ENCODE data around the gene AP3B1.

The AP3B1 gene

DNA sequence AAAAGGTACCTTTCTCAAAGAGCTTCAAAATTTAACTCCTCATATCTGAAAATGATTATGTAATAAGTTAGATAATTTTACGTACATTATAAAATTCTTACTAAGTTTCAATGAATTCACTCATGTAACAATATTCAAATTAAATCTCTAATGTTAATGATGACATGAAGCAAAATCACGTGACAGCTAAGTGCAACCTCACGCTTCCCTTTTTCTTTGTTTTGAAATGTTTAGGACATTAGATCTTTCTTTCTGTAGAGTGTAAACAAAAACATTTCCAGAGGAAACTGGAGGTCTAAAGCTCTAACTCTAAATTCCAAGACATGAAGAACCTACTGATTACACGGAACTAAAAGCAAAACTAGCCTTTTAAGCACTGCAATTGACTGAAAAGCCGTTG is 291.0 kb downstream of the AP3B1 start:
- WGBS: 86% methylated on average over 4 of the region's 5 CpGs
- Histone ChIP-seq H3K27me3 (ENCODE audit: insufficient read depth, low read length) (peaks cover 54% of the 10 kb centered on the region), H3K4me3 (ENCODE audit: low read length) (no peak overlapping the region), H3K36me3 (ENCODE audit: insufficient read depth, low read length) (no peaks in the 10 kb centered on the region), H3K9ac (ENCODE audit: low read depth, low read length) (no peak overlapping the region), H3K9me3 (ENCODE audit: insufficient read depth, low read depth, low read length) (no peaks in the 10 kb centered on the region), H3K4me1 (ENCODE audit: insufficient read depth, low read length) (peaks cover 8% of the 10 kb centered on the region; the same call in 1 of the 2 replicates), H3K27ac (ENCODE audit: low read depth, low read length) (no peak overlapping the region)

DNA sequence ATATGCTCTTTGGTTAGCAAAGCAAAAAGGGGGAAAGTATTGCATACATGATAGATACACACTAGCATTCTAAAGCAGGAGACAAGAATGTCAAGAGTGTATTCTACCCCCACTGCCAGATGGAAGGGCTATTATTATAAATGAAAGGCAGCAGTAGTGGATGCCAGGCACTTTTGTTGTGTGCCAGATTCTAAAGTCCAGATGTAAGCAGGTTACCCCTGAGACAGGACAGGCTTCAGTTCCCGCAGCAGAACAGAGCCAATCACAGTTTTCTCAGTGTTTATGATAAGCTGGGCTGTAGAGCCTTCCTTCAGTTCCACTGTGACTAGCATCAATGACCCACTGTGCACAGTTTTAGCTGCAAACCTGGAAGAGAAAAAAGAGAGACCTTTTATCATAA is 291.8 kb downstream of the AP3B1 start:
- H3K4me1 ChIP-seq (ENCODE audit: insufficient read depth, low read length): peaks cover 8% of the 10 kb centered on the region; the same call in 1 of the 2 replicates
- H3K4me3 ChIP-seq (ENCODE audit: low read length): no peak overlapping the region
- H3K9me3 ChIP-seq (ENCODE audit: insufficient read depth, low read depth, low read length): no peaks in the 10 kb centered on the region
- peaks cover 50% of the 10 kb centered on the region for H3K27me3 ChIP-seq (ENCODE audit: insufficient read depth, low read length)
- no peak overlapping the region for H3K9ac ChIP-seq (ENCODE audit: low read depth, low read length)
- H3K27ac ChIP-seq (ENCODE audit: low read depth, low read length): no peak overlapping the region
- no peaks in the 10 kb centered on the region for H3K36me3 ChIP-seq (ENCODE audit: insufficient read depth, low read length)
- 93% methylated on average over 1 of the region's 1 CpG for WGBS

DNA sequence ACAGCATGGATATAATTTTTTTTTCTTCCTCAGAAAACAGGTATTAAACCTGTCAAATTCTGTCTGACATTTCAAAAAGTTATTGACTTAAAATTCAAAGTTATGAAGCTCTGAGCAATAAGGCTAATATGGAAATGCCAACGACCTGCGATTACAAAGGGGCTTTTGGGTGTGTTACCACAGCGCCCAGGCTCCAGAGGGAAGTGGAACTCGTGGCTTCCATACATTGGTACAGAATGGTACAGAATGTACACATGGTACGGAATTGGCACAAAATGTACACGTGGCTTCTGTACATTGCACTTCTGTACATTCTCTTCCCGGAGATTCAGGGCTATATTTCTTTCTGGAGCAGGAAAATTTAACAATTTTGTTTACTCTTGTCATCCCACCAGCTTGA is 293.3 kb downstream of the AP3B1 start:
- peaks cover 8% of the 10 kb centered on the region; the same call in 1 of the 2 replicates for H3K4me1 ChIP-seq (ENCODE audit: insufficient read depth, low read length)
- WGBS: 95% methylated on average over 7 of the region's 7 CpGs
- H3K27me3 ChIP-seq (ENCODE audit: insufficient read depth, low read length): peaks cover 45% of the 10 kb centered on the region
- H3K9me3 ChIP-seq (ENCODE audit: insufficient read depth, low read depth, low read length): no peaks in the 10 kb centered on the region
- H3K36me3 ChIP-seq (ENCODE audit: insufficient read depth, low read length): no peaks in the 10 kb centered on the region
- H3K4me3 ChIP-seq (ENCODE audit: low read length): no peak overlapping the region
- no peak overlapping the region for H3K9ac ChIP-seq (ENCODE audit: low read depth, low read length)
- no peak overlapping the region for H3K27ac ChIP-seq (ENCODE audit: low read depth, low read length)

DNA sequence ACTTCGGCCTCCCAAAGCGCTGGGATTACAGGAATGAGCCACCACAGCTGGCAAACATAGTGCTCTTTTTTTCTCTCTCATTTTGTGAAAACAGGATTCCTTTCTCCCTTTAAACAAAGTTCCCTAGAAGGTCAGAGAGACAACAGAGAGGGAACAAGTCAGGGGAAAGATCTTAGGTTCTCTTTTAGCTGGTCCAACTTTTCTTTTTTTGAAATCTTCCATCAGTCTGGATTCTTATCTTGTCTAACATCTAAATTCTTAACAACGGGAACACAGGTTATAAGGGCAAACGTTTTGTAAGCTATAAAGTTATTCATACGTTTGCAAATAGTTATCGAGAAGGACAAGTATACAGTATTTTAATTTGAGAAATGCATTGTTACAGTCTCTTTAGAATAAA is 294.3 kb downstream of the AP3B1 start:
- no peak overlapping the region for H3K4me3 ChIP-seq (ENCODE audit: low read length)
- no peaks in the 10 kb centered on the region for H3K36me3 ChIP-seq (ENCODE audit: insufficient read depth, low read length)
- H3K27me3 ChIP-seq (ENCODE audit: insufficient read depth, low read length): peaks cover 46% of the 10 kb centered on the region
- H3K27ac ChIP-seq (ENCODE audit: low read depth, low read length): no peak overlapping the region
- no peaks in the 10 kb centered on the region for H3K9me3 ChIP-seq (ENCODE audit: insufficient read depth, low read depth, low read length)
- no peak overlapping the region for H3K9ac ChIP-seq (ENCODE audit: low read depth, low read length)
- peaks cover 8% of the 10 kb centered on the region; the same call in 1 of the 2 replicates for H3K4me1 ChIP-seq (ENCODE audit: insufficient read depth, low read length)
- 79% methylated on average over 6 of the region's 6 CpGs for WGBS

DNA sequence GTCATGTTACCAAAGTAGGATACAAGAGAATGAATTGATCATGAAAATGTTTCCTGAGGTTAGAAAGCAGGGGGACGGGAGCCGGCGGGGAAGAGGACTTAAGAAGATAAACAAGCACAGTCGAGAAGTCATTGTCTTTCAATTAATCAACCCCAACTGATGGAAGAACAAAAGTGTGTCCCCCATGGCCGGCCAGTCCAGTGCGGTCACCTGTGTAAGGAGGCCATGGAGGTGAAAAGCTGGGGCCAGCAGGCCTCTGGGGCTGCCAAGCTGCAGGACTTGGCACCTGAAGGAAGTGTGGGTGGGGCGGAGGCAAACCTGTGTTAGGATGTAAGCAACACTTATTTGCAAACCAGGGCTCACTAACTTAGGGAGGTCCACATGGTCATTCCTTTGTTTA is 295.1 kb downstream of the AP3B1 start:
- Histone ChIP-seq H3K9ac (ENCODE audit: low read depth, low read length) (no peak overlapping the region), H3K27me3 (ENCODE audit: insufficient read depth, low read length) (peaks cover 46% of the 10 kb centered on the region), H3K27ac (ENCODE audit: low read depth, low read length) (no peak overlapping the region), H3K36me3 (ENCODE audit: insufficient read depth, low read length) (no peaks in the 10 kb centered on the region), H3K4me3 (ENCODE audit: low read length) (no peak overlapping the region), H3K4me1 (ENCODE audit: insufficient read depth, low read length) (peaks cover 9% of the 10 kb centered on the region; the same call in 1 of the 2 replicates), H3K9me3 (ENCODE audit: insufficient read depth, low read depth, low read length) (no peaks in the 10 kb centered on the region)
- 85% methylated on average over 7 of the region's 7 CpGs for WGBS

DNA sequence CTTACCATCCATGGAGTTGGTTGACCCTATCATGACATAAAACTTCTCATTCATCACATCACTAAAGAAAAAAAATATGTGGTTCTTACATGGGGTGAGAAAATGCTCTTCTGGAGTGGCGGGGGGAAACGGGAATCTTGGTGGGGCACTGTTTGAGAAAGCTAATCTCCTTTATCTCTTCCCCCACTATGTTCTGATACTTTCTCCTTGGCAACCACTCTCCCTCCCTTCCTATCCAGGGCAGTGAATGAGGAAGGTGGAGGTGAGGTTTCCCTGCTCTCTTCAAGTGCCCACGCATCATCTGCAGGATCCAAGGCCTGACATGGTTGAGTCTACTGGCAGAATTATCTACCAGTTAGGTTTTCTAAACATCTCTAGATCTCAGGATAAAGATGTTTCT is 297.6 kb downstream of the AP3B1 start:
- no peaks in the 10 kb centered on the region for H3K9me3 ChIP-seq (ENCODE audit: insufficient read depth, low read depth, low read length)
- no peak overlapping the region for H3K27ac ChIP-seq (ENCODE audit: low read depth, low read length)
- H3K4me3 ChIP-seq (ENCODE audit: low read length): no peak overlapping the region
- H3K27me3 ChIP-seq (ENCODE audit: insufficient read depth, low read length): peaks cover 56% of the 10 kb centered on the region
- H3K4me1 ChIP-seq (ENCODE audit: insufficient read depth, low read length): peaks cover 16% of the 10 kb centered on the region
- WGBS: 89% methylated on average over 1 of the region's 3 CpGs
- no peak overlapping the region for H3K9ac ChIP-seq (ENCODE audit: low read depth, low read length)
- no peaks in the 10 kb centered on the region for H3K36me3 ChIP-seq (ENCODE audit: insufficient read depth, low read length)

DNA sequence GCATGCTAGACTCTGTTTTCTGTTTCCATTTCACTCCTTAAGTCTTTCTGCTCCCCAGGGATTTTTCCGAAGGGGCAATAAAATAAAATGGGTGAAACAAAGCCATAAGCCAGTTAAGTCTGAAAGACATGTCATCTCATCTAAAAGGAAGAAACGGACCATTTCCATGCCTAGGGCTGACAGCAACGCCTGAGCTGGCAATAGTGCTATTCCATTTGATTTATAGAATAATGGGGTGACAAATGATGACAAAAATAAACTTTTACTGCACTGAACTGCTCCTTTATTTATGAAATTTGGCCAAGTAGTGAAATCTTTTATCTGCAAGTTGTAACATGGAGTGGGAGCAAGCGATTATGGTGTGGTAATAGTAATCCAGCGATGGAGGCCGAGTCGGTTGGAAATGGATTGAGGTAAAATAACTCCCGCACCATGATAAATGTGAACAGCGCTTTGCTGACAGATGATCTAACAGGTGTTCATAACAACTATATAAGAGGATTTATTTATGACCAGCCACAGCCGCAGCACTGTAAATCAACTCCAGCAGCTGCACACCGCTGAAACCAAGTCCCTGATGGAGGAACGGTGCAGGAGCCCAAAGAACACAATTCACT is 298.6 kb downstream of the AP3B1 start:
- Histone ChIP-seq H3K9me3 (ENCODE audit: insufficient read depth, low read depth, low read length) (no peaks in the 10 kb centered on the region), H3K4me3 (ENCODE audit: low read length) (no peak overlapping the region), H3K27ac (ENCODE audit: low read depth, low read length) (no peak overlapping the region), H3K36me3 (ENCODE audit: insufficient read depth, low read length) (no peaks in the 10 kb centered on the region), H3K27me3 (ENCODE audit: insufficient read depth, low read length) (peaks cover 59% of the 10 kb centered on the region), H3K4me1 (ENCODE audit: insufficient read depth, low read length) (peaks cover 22% of the 10 kb centered on the region), H3K9ac (ENCODE audit: low read depth, low read length) (no peak overlapping the region)
- 91% methylated on average over 12 of the region's 12 CpGs for WGBS

DNA sequence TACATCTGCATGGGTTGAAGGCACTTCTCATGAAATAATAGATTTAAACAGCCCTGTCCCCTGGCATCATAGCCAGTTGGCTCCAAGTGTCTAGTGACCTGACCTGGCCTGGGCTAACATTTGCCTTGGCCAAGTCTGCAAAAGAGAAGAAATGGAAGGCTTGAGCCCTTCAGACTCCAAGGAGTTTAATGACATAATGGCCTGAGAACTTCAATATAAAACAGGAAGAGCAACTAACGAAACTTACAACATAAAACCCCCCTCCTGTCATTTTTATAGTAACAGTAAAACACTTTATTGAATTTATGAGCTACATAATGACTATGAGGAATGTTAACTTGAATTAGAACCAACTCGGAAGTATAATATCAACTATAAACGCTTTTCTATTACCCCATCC is 299.6 kb downstream of the AP3B1 start:
- Histone ChIP-seq H3K27ac (ENCODE audit: low read depth, low read length) (no peak overlapping the region), H3K4me3 (ENCODE audit: low read length) (no peak overlapping the region), H3K36me3 (ENCODE audit: insufficient read depth, low read length) (no peaks in the 10 kb centered on the region), H3K4me1 (ENCODE audit: insufficient read depth, low read length) (peaks cover 31% of the 10 kb centered on the region), H3K27me3 (ENCODE audit: insufficient read depth, low read length) (peaks cover 59% of the 10 kb centered on the region), H3K9me3 (ENCODE audit: insufficient read depth, low read depth, low read length) (no peaks in the 10 kb centered on the region), H3K9ac (ENCODE audit: low read depth, low read length) (no peak overlapping the region)
- WGBS: 95% methylated on average over 2 of the region's 3 CpGs

DNA sequence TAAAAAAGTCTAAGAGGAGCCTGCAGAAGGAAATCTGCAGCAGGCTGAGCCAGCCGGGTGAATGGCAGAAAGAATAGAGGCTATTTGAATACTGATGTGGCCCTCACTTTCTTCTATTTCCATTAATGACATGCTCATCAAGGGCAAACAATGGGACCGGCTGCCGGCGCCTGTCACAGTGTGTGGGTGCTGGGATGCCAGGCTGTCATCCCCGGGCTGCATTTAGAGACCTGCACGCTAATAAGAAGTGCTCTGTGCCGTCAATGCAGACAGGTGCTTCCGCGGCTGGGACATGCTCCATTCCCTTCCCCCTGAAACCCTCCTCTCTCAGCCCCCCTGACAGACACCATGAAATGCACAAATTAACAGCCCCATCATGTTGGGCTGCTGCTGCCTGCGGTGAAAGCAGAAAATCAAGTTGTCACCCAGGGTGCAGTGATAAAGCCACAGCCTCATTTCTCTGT is 300.6 kb downstream of the AP3B1 start:
- H3K27ac ChIP-seq (ENCODE audit: low read depth, low read length): no peak overlapping the region
- H3K4me1 ChIP-seq (ENCODE audit: insufficient read depth, low read length): peaks cover 36% of the 10 kb centered on the region
- no peak overlapping the region for H3K4me3 ChIP-seq (ENCODE audit: low read length)
- no peaks in the 10 kb centered on the region for H3K36me3 ChIP-seq (ENCODE audit: insufficient read depth, low read length)
- H3K9me3 ChIP-seq (ENCODE audit: insufficient read depth, low read depth, low read length): no peaks in the 10 kb centered on the region
- H3K27me3 ChIP-seq (ENCODE audit: insufficient read depth, low read length): peaks cover 56% of the 10 kb centered on the region
- no peak overlapping the region for H3K9ac ChIP-seq (ENCODE audit: low read depth, low read length)
- WGBS: 12% methylated on average over 10 of the region's 10 CpGs

DNA sequence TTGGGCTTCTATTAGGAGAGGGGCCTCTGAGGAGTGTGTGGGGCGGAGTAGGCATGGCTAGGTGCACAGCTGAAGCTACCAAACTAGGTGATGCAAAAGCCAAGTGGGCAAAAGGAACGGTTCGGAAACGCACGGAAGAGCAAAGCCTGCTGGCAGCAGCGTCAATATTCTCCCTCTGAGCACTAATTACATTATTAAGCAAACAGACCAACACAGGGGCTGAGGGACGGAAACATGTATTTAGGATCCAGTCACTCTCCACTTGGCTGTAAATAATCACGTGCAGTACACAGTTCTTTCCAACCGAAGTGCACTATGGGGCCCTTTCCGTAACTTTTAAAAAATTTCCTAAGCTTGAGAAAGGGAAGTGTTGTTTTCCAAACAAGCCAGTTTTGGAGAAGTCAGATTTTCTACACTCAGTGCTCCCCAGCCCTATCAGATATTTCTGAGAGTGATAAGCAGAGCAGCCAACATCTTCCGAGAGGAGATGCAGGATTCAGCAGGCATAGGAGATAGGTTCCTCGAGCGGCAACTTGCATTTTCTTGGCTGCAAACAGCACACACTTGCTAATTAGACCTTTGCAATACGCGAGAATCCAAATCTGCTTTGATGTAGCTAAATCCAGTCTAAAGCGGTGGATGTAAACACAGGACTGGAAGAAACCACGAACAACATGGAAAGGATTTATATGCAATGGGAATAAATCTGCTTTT is 301.2 kb downstream of the AP3B1 start:
- Histone ChIP-seq H3K9ac (ENCODE audit: low read depth, low read length) (no peak overlapping the region), H3K27ac (ENCODE audit: low read depth, low read length) (no peak overlapping the region), H3K4me3 (ENCODE audit: low read length) (no peak overlapping the region), H3K4me1 (ENCODE audit: insufficient read depth, low read length) (peaks cover 36% of the 10 kb centered on the region), H3K36me3 (ENCODE audit: insufficient read depth, low read length) (no peaks in the 10 kb centered on the region), H3K27me3 (ENCODE audit: insufficient read depth, low read length) (peaks cover 59% of the 10 kb centered on the region), H3K9me3 (ENCODE audit: insufficient read depth, low read depth, low read length) (no peaks in the 10 kb centered on the region)
- 60% methylated on average over 17 of the region's 17 CpGs for WGBS

DNA sequence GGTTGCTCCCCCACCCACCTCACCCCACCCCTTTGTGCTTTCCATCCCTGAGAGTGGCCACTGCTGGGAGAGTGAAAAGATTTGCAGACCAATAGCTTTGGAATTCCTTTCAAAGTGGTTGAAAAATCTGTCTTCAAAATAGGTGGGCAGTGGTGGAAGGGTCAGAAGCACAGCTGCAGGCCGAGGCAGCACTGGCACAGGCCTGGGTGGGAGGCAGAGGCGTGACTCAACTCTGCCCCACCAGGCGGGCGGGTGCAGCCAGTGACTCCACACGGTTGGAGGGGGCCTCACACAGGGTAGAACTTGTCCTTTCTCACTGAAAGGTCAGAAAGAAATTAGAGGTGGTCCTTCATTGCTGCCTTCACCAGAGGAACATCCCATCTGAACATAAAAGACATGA is 303.4 kb downstream of the AP3B1 start:
- H3K27ac ChIP-seq (ENCODE audit: low read depth, low read length): no peak overlapping the region; the same call in 1 of the 2 replicates
- H3K9me3 ChIP-seq (ENCODE audit: insufficient read depth, low read depth, low read length): no peaks in the 10 kb centered on the region
- no peak overlapping the region for H3K9ac ChIP-seq (ENCODE audit: low read depth, low read length)
- peaks cover 51% of the 10 kb centered on the region for H3K27me3 ChIP-seq (ENCODE audit: insufficient read depth, low read length)
- no peak overlapping the region for H3K4me3 ChIP-seq (ENCODE audit: low read length)
- no peaks in the 10 kb centered on the region for H3K36me3 ChIP-seq (ENCODE audit: insufficient read depth, low read length)
- WGBS: 27% methylated on average over 5 of the region's 5 CpGs
- H3K4me1 ChIP-seq (ENCODE audit: insufficient read depth, low read length): peaks cover 43% of the 10 kb centered on the region

Measured in HUES64 (cell line).